Liver (tissue), 3 donors: ENCODE measurements around the gene TMEM245.

Experiments used
- CTCF ChIP-seq: fragments of 150-350 bp; IDR thresholded peaks from 2 replicates; pipeline ENCODE4 v1.5.1; 2017; ENCODE audit warnings: improper control_type of control experiment, low read depth, low read length; ENCODE audit not compliant: missing input control
- JUND ChIP-seq, 2 donors: IDR thresholded peaks; 2 replicates each; pipeline ENCODE4 v1.6.1; 2016; ENCODE audit warnings: antibody characterized with exemption in 2 of 2
- MAX ChIP-seq: IDR thresholded peaks from 2 replicates; pipeline ENCODE4 v1.6.1; 2016; ENCODE audit warnings: antibody characterized with exemption
- REST ChIP-seq: IDR thresholded peaks from 2 replicates; pipeline ENCODE4 v1.6.1; 2016; ENCODE audit warnings: antibody characterized with exemption, mild to moderate bottlenecking
- SP1 ChIP-seq: IDR thresholded peaks from 2 replicates; pipeline ENCODE4 v1.6.1; 2018; ENCODE audit warnings: antibody characterized with exemption, mild to moderate bottlenecking
- donor health status: healthy.
- donor health status: healthy.

GRCh38 chr9:109072821-109073435, 46.8 kb downstream of the TMEM245 start:
- TF ChIP-seq REST = no peak
- no peak for TF ChIP-seq JUND (IDR thresholded peaks at IDR 0.05)
- no peak for TF ChIP-seq CTCF
- TF ChIP-seq SP1 = no peak
- no peak for TF ChIP-seq MAX
